Renal cortex interstitium (tissue), 15 donors: Measurements from ENCODE around the gene HDGFL1. TPM values are rescaled to one million over a fixed set of nuclear protein-coding genes. Genes with fewer than 3 reads are reported as not detected.

Experiments used
- DNase-seq, 11 donors: peaks; one replicate each; pipeline ENCODE4 v3.0.0-alpha.2; 2013; ENCODE audit warnings: low read depth in 9 of 11, low spot score in 4 of 11; ENCODE audit errors: extremely low read depth in 1 of 11
- long read RNA-seq, 16 experiments: transcript quantifications; one replicate each; lab custom pipeline, GENCODE V29; 2026
- polyA plus RNA-seq, 3 donors: library from polyadenylated mRNA; unstranded; fragments of 120-200 nt; gene quantifications; one replicate each; pipeline ENCODE4 v1.2.1, GENCODE V29; 2013; ENCODE audit not compliant: insufficient read length in 3 of 3

HDGFL1 gene
- not detected for polyA plus RNA-seq
- long read RNA-seq, donor 1: 0 reads
- long read RNA-seq, donor 2: 0 reads
- long read RNA-seq, donor 3: 0 reads
- long read RNA-seq, donor 4: 0 reads
- long read RNA-seq, donor 5: 0 reads
- long read RNA-seq, donor 6: 0 reads
- long read RNA-seq, donor 7: 0 reads
- long read RNA-seq, donor 8: 0 reads
- long read RNA-seq, donor 9: 0 reads
- long read RNA-seq, donor 10: 0 reads
- long read RNA-seq, donor 11: 0 reads
- long read RNA-seq, donor 12: 0 reads
- long read RNA-seq, donor 13: 0 reads
- long read RNA-seq, donor 14: 0 reads
- long read RNA-seq, donor 15: 0 reads
- long read RNA-seq, donor 16: 0 reads

DNA sequence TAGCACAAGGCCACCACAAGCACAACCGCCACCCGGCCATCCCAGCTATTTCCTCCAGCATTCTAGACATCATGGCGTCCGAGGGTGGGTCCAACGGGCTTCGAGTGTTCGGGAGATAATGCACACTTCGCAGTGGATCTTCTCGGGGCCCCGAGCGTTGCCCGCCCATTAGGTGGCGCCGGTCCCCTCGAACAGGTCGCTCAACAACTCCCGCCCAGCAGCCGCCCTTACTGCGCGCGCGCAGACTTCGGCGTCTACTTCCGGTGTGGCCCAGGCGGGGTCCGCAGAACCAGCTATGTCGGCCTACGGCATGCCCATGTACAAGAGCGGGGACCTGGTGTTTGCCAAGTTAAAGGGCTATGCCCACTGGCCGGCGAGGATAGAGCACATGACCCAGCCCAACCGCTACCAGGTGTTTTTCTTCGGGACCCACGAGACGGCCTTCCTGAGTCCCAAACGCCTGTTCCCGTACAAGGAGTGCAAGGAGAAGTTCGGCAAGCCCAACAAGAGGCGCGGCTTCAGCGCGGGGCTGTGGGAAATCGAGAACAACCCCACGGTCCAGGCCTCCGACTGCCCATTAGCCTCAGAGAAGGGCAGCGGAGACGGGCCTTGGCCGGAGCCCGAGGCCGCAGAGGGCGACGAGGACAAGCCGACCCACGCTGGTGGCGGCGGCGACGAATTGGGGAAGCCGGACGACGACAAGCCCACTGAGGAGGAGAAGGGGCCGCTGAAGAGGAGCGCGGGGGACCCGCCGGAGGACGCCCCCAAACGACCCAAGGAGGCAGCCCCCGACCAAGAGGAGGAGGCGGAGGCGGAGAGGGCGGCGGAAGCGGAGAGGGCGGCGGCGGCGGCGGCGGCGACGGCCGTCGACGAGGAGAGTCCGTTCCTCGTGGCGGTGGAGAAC, at the start of gene HDGFL1:
Gene HDGFL1, plus strand, starts transcription at position 286 of the 904 bp plus-strand sequence. Its CDS starts 10 bp downstream, at position 296.
- no peak for DNase-seq

DNA sequence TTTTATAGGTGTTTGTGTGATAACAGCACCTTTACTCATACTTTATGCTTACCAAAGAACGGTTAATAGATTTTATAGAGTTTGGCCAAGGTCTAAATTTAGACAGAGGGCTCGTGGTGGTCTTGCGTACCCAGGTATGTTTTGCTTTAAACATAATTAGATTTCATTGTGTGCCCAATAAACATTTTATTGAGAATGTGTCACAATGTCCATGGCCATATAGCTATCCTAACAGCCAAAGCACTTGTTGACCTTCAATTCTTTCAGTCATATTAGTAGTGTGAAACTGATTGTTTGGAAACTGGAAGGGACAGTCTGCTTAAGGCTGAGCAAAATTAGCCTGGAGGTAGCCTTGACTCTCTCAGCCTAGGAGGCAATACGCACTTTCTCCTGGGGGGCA, 48.3 kb upstream of the HDGFL1 start:
- no peak for DNase-seq

- no peak for DNase-seq
Observed at GRCh38 chr6:22526736-22527135, 42.6 kb upstream of the HDGFL1 start.

DNA sequence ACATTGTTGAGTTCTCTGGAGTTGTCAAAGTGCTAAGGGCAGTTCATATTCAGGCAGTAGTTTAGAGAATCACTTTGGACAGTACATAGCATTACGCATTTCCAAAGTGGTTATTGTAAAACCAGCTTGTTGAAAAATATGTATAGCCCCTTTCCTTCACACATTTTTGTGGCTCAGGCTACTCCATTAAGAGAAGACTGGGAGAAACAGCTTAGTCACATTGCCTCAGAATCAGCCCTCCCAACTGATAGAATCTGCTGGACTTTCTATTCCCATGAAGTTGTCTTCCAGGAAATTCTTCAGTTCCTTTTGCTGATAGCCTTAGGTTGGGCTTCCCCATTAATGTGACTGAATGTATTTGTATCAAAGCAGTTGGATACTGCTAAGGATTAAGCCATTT, 39.5 kb upstream of the HDGFL1 start:
- DNase-seq: no peak

DNA sequence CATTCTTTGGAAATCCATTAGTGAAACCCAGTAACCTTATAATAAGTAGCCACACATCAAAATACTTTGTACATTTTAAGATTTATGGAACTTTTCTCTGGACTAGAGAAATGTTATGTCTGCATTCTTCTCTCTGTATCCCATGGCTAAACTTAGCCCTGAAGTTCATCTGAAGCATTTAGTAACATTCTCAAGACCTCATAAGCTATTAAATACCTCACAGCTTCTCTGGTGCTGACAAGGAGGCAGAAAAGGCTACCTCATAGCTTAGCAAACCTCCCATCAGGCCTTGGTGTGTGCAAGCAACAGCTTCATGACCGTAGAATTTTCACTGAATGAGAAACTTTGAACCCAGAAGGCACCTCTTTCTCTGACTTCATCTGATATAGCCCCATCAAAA, 38.9 kb upstream of the HDGFL1 start:
- no peak for DNase-seq

- no peak for DNase-seq
Observed at GRCh38 chr6:22536122-22536521, 33.2 kb upstream of the HDGFL1 start.

- no peak for DNase-seq
Observed at GRCh38 chr6:22544476-22544875, 24.9 kb upstream of the HDGFL1 start.

GRCh38 chr6:22545051-22545450, 24.3 kb upstream of the HDGFL1 start:
- DNase-seq: no peak

DNA sequence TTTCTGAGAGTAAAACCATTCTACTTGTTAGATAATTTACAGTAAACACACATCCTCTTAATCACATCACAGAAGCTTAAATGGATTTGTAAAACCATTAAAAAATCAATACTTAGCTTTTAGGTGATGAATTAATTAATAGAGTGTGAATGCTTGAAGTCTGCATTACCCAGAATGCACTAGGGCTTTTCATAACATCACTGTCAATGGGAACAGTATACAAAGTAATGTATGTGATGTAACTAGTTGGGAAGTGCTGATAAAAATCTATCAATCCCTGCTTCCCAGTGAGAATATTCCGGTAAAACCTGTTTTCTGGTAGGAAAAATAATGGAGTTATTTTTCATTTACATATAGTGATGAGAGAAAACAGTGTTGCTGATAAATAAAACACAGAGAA, 23.1 kb upstream of the HDGFL1 start:
- DNase-seq: no peak

DNA sequence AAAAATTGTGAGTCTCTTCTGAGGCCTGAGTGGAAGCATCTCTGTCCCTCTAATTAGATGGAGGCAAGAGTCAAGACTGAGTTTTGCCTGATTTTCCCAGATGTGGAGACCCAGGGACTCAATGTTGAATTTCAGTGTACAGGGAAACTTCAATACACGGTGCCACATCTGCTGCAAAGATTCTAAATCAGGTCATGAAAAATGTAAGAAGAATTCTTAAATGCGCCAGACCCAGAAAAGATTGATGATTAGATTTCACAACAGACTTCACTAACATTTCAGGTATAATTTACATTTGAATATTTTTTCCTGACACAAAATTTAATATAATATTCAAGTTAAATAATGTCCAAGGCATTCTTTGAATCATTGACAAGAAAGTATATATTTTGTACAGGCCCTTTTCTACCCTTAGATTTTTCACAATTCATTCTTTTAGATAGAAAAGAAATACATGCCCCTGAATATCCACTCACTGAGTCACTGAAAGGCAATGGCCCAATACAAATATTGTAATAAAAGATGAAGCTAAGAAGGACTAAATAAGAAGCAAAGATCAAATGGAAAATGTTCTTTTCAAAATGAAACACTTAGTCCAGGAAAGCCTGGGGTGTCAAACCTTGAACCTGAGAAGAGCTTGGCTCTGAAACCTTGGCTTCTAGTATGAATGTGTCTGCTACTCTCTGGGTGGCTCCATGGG, 18.2 kb upstream of the HDGFL1 start:
- DNase-seq: no peak

DNA sequence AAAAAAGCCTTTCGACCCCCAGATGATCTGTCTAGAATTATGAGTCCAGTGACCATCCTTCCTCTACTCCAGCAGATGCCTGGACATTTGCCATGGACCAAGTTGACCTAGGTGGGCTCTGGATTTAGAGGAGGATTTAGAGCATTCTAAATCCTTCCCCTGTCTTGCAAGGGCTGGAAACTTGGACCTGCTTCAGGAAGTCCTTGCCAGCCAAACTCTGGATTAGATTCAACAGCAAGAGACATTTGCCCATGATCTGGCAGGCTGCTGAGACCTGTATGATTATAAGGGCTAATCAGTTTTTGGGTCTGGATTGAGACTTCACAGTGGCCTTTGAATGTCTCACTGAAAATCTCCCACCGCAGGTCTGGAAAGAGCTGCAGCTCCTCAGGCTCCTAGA, 13.1 kb upstream of the HDGFL1 start:
- DNase-seq: no peak

- no peak for DNase-seq
Observed at GRCh38 chr6:22557007-22557406, 12.4 kb upstream of the HDGFL1 start.

- no peak for DNase-seq
Observed at GRCh38 chr6:22558288-22558882, 11.0 kb upstream of the HDGFL1 start.

GRCh38 chr6:22568854-22569253, 512 bp upstream of the HDGFL1 start:
- DNase-seq: no peak

GRCh38 chr6:22570185-22570551, 802 bp downstream of the HDGFL1 start:
- DNase-seq: no peak

- no peak for DNase-seq
Observed at GRCh38 chr6:22575190-22575589, 5.8 kb downstream of the HDGFL1 start.

- DNase-seq: no peak
Observed at GRCh38 chr6:22579439-22579838, 10.1 kb downstream of the HDGFL1 start.

- DNase-seq: no peak
Observed at GRCh38 chr6:22580337-22580736, 11.0 kb downstream of the HDGFL1 start.

DNA sequence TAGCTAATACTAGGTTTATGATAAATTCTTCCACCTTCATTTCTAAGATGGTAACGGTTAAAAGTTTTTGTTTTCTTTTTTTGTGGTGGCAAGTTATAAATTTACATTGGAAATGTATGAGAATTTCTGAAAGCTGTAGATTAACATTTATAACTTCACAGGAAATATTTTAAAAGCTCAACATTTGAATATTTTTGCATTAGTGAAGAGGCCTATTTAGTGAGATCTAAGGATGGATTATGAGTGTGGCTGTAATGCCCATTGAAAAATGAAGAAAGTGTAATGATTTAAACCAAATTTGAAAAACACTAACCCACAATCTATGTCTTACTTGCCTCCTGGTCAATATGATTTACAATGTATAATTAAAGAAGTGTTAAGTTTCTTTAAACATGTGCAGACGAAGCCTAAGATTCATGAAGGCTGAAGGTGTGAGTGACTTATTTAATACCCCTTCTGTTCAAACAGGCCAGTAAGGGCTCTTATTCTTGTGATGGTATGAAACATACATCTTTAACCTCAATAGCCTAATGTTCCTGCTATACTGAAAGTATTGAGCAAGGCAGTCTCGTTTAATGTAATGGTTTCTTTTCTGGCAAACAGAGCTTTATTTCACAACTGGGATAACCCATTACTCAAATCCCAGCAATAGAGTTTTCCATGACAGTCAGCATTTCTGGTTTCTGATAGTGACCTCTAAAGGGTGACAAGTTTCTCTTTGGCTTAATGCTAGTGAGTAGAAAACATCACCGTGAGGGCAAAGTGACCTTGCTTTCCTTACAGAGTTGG, 13.2 kb downstream of the HDGFL1 start:
- DNase-seq: no peak
